ENCODE data around the gene LGALS7. TPM values are rescaled to one million over a fixed set of nuclear protein-coding genes. Genes with fewer than 3 reads are reported as not detected.

The LGALS7 gene
- total and polyA plus RNA-seq, 2 of the 13 experiments (the other 11 are each of a cell fraction or from before 2014, with no cell fraction given) = 0.73 TPM; not detected in 1

- TF ChIP-seq, protein P1, sequence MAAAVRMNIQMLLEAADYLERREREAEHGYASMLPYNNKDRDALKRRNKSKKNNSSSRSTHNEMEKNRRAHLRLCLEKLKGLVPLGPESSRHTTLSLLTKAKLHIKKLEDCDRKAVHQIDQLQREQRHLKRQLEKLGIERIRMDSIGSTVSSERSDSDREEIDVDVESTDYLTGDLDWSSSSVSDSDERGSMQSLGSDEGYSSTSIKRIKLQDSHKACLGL (CRISPR knock-in tag; IDR thresholded peaks at IDR 0.05) = no peak
- TF ChIP-seq ZNF607 (CRISPR knock-in tag; IDR thresholded peaks at IDR 0.05; ENCODE audit: borderline replicate concordance) (no peak), ZFP82 (CRISPR knock-in tag; IDR thresholded peaks at IDR 0.05; ENCODE audit: borderline replicate concordance) (no peak), ATAD3A (CRISPR knock-in tag; IDR thresholded peaks at IDR 0.05) (no peak), ZNF530 (CRISPR knock-in tag; IDR thresholded peaks at IDR 0.05; ENCODE audit: low read depth) (no peak), ZNF839 (CRISPR knock-in tag; IDR thresholded peaks at IDR 0.05; ENCODE audit: borderline replicate concordance) (no peak), ZSCAN12 (CRISPR knock-in tag; IDR thresholded peaks at IDR 0.05) (no peak), ZNF780A (CRISPR knock-in tag; IDR thresholded peaks at IDR 0.05) (no peak; the same call in 1 of the 2 replicates), ZEB1 (IDR thresholded peaks at IDR 0.05; ENCODE audit: insufficient replicate concordance, low read depth) (no peak), ZC3H4 (CRISPR knock-in tag; IDR thresholded peaks at IDR 0.05; ENCODE audit: borderline replicate concordance) (no peak), EP300 (IDR thresholded peaks at IDR 0.05; ENCODE audit: low read depth in 2 of 2, low read length in 2 of 2) (peak in 1 of 2 experiments; percentile 81; a peak in 2 of 4 replicates), EP300 (CRISPR knock-in tag; IDR thresholded peaks at IDR 0.05; ENCODE audit: borderline replicate concordance) (peak; percentile 72; the same call in 1 of the 2 replicates), SMAD1 (CRISPR knock-in tag; IDR thresholded peaks at IDR 0.05; ENCODE audit: borderline replicate concordance, low read depth) (no peak; the same call in 1 of the 2 replicates), ZNF589 (CRISPR knock-in tag; conservative IDR thresholded peaks at IDR 0.05) (no peak), ZSCAN31 (CRISPR knock-in tag; IDR thresholded peaks at IDR 0.05; ENCODE audit: low read depth) (peak; percentile 77; the same call in 1 of the 2 replicates), ZMYM3 (CRISPR knock-in tag; IDR thresholded peaks at IDR 0.05) (no peak; the same call in 1 of the 2 replicates), ZNF747 (CRISPR knock-in tag; IDR thresholded peaks at IDR 0.05; ENCODE audit: borderline replicate concordance) (0 out of 2 replicates have a peak, but pooled peaks have one; percentile 3), NFE2L2 (IDR thresholded peaks at IDR 0.05; ENCODE audit: low read length) (no peak), ZSCAN30 (CRISPR knock-in tag; IDR thresholded peaks at IDR 0.05) (no peak)
- TF ChIP-seq, protein P2, sequence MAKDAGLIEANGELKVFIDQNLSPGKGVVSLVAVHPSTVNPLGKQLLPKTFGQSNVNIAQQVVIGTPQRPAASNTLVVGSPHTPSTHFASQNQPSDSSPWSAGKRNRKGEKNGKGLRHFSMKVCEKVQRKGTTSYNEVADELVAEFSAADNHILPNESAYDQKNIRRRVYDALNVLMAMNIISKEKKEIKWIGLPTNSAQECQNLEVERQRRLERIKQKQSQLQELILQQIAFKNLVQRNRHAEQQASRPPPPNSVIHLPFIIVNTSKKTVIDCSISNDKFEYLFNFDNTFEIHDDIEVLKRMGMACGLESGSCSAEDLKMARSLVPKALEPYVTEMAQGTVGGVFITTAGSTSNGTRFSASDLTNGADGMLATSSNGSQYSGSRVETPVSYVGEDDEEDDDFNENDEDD (CRISPR knock-in tag; IDR thresholded peaks at IDR 0.05; ENCODE audit: borderline replicate concordance) = peak; percentile 64; the same call in 1 of the 2 replicates
- TF ChIP-seq, protein P3, sequence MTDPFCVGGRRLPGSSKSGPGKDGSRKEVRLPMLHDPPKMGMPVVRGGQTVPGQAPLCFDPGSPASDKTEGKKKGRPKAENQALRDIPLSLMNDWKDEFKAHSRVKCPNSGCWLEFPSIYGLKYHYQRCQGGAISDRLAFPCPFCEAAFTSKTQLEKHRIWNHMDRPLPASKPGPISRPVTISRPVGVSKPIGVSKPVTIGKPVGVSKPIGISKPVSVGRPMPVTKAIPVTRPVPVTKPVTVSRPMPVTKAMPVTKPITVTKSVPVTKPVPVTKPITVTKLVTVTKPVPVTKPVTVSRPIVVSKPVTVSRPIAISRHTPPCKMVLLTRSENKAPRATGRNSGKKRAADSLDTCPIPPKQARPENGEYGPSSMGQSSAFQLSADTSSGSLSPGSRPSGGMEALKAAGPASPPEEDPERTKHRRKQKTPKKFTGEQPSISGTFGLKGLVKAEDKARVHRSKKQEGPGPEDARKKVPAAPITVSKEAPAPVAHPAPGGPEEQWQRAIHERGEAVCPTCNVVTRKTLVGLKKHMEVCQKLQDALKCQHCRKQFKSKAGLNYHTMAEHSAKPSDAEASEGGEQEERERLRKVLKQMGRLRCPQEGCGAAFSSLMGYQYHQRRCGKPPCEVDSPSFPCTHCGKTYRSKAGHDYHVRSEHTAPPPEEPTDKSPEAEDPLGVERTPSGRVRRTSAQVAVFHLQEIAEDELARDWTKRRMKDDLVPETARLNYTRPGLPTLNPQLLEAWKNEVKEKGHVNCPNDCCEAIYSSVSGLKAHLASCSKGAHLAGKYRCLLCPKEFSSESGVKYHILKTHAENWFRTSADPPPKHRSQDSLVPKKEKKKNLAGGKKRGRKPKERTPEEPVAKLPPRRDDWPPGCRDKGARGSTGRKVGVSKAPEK (CRISPR knock-in tag; IDR thresholded peaks at IDR 0.05; ENCODE audit: borderline replicate concordance) = no peak
- TF ChIP-seq, protein P4, sequence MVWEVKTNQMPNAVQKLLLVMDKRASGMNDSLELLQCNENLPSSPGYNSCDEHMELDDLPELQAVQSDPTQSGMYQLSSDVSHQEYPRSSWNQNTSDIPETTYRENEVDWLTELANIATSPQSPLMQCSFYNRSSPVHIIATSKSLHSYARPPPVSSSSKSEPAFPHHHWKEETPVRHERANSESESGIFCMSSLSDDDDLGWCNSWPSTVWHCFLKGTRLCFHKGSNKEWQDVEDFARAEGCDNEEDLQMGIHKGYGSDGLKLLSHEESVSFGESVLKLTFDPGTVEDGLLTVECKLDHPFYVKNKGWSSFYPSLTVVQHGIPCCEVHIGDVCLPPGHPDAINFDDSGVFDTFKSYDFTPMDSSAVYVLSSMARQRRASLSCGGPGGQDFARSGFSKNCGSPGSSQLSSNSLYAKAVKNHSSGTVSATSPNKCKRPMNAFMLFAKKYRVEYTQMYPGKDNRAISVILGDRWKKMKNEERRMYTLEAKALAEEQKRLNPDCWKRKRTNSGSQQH (CRISPR knock-in tag; IDR thresholded peaks at IDR 0.05; ENCODE audit: low read depth) = no peak
Observed at GRCh38 chr19:38721979-38722773, 51.1 kb downstream of the LGALS7 start (continued).

All from HepG2 (cell line).